Pancreas (tissue), 10 donors: ENCODE measurements around the gene NEDD9. TPM values are rescaled to one million over a fixed set of nuclear protein-coding genes. Genes with fewer than 3 reads are reported as not detected.
A peak's percentile ranks its signal among the peaks of the same experiment; 100 is the strongest.

Experiments used
- ATAC-seq, 4 donors: fragments of 200-7000 bp; cut with Tn5 transposase; one replicate each; pipeline versions ENCODE4 v1.8.0 to v1.9.1; 2020; ENCODE audit warnings: mild to moderate bottlenecking in 4 of 4, moderate library complexity in 4 of 4
- DNase-seq, 6 donors: peaks; one replicate each; pipeline ENCODE4 v3.0.0-alpha.2; 2020
- FAIRE-seq: peaks from 2 replicates; lab custom pipeline; 2012; peaks lifted over from hg19 to GRCh38; lab: Jason Lieb, UNC
- H3K27ac ChIP-seq, 4 donors: fragments of 200-600 bp; sonication (generic); 1 replicate in 3 of 4; 2 replicates in 1 of 4; pipeline versions ENCODE4 v1.5.0 to v1.8.0; 2020
- H3K27me3 ChIP-seq, 4 donors: fragments of 200-600 bp; one replicate each; pipeline ENCODE4 v1.8.0; 2021
- H3K36me3 ChIP-seq, 3 donors: fragments of 200-600 bp; sonication (generic) in 1 of 3; one replicate each; pipeline versions ENCODE4 v1.5.0 to v1.8.0; 2020 to 2021
- H3K4me1 ChIP-seq, 3 donors: fragments of 200-600 bp; one replicate each; pipeline ENCODE4 v1.8.0; 2021
- H3K4me3 ChIP-seq, 4 donors: fragments of 200-600 bp; sonication (generic) in 2 of 4; one replicate each; pipeline versions ENCODE4 v1.5.0 to v1.8.0; 2020 to 2021
- H3K9me3 ChIP-seq, 4 donors: fragments of 200-600 bp; one replicate each; pipeline ENCODE4 v1.8.0; 2021
- WGBS, 2 donors: extraction: QIAGEN DNeasy Blood & Tissue Kit; methylation state at CpG; one replicate each; pipeline ENCODE4 v1.1.7; 2013; 5-methylcytosine and 5-hydroxymethylcytosine counted together
- intact Hi-C, 3 donors: fragments of 100-400 bp; cut with DNase I; formaldehyde crosslinking; loops; one replicate each; pipeline versions ENCODE4 v1.11.1 to v1.14.2; 2022
- polyA plus RNA-seq, 2 donors: library from polyadenylated mRNA; stranded (reverse); fragments of 200-250 nt; gene quantifications; one replicate each; pipeline ENCODE4 v1.2.3, GENCODE V29; 2013
- total RNA-seq, 6 donors: library from RNA; stranded (reverse); fragmentation: NEBNext Ultra II Directional in 4 of 6; extraction: Animal tissue kit (Norgen Biotek cat#: 25700) in 4 of 6; gene quantifications; one replicate each; pipeline versions ENCODE4 v1.2.1 to v1.2.4, GENCODE V29; 2021 to 2023
- TF ChIP-seq, protein P1 (sequence below), 4 donors: fragments of 200-600 bp; sonication (generic) in 3 of 4; IDR thresholded peaks; one replicate each; pipeline versions ENCODE4 v1.5.0 to v1.8.0; 2021; ENCODE audit warnings: antibody characterized with exemption in 4 of 4
- donor health status: healthy with polysubstance abuse.
- donor health status: DM: no; HTN: no; CAD: no; lungs with moderate emphysema.
- donor health status: DM: no; HTN: no; CAD: no.
- donor health status: control.
- donor health status: control.
- donor health status: Bipolar disorder and iron deficiency.
- donor health status: DM: yes; HTN: yes; CAD: no.
- donor health status: DM: no; HTN: no; CAD: no.
- donor health status: DM: no; HTN: no; CAD: no.
- donor health status: DM: yes; HTN: yes; CAD: no.

The NEDD9 gene
- total and polyA plus RNA-seq, 8 donors = 4.8 to 13.2 (median 8.3) TPM

DNA sequence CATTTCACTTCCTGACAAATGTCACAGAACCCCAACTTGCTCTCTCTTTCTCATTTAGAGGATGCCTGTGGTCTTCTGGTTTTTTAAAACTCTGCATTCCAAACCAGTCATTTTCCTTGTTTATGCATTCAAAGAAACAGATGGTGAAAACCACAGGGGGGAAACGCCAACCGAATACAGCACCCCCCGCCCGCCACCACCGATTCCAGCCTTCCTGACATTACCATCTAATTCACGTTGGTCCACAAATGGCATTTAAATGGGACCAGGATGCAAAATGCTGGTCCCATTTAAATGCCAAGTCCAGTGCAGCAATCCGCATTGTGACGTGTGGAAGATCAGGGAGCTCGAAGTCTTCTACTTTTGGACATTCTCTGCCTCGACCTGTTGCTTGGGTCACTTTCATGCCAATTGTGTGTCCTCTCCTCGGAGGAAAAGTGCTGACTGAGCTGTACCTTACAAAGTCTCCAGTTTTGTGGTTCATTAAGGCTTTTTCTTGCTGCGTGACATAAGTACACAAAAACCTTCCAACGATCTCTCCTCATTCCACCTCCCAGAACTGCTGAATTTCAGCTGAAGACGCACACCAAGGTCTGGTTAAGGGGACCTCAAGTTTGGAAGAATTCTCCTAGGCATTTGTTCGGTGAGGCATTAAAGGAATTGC is 35.8 kb downstream of the NEDD9 start:
- Histone ChIP-seq H3K36me3 (no peaks in the 10 kb centered on the region), H3K27me3 (no peaks in the 10 kb centered on the region), H3K4me1 (peaks cover 0 to 5% (median 0%) of the 10 kb centered on the region in 3 donors), H3K9me3 (no peaks in the 10 kb centered on the region), H3K4me3 (no peak overlapping the region), H3K27ac (peak overlapping the region in 2 of 4 donors; percentile 23 to 26)
- 68 to 70% methylated on average over 15 of the region's 15 CpGs for WGBS, 2 donors
- DNase-seq (no peak), ATAC-seq (no peak), FAIRE-seq (no peak)
- intact Hi-C loops = no loop called here
- TF ChIP-seq, protein P1, sequence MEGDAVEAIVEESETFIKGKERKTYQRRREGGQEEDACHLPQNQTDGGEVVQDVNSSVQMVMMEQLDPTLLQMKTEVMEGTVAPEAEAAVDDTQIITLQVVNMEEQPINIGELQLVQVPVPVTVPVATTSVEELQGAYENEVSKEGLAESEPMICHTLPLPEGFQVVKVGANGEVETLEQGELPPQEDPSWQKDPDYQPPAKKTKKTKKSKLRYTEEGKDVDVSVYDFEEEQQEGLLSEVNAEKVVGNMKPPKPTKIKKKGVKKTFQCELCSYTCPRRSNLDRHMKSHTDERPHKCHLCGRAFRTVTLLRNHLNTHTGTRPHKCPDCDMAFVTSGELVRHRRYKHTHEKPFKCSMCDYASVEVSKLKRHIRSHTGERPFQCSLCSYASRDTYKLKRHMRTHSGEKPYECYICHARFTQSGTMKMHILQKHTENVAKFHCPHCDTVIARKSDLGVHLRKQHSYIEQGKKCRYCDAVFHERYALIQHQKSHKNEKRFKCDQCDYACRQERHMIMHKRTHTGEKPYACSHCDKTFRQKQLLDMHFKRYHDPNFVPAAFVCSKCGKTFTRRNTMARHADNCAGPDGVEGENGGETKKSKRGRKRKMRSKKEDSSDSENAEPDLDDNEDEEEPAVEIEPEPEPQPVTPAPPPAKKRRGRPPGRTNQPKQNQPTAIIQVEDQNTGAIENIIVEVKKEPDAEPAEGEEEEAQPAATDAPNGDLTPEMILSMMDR (IDR thresholded peaks at IDR 0.05) = no peak

DNA sequence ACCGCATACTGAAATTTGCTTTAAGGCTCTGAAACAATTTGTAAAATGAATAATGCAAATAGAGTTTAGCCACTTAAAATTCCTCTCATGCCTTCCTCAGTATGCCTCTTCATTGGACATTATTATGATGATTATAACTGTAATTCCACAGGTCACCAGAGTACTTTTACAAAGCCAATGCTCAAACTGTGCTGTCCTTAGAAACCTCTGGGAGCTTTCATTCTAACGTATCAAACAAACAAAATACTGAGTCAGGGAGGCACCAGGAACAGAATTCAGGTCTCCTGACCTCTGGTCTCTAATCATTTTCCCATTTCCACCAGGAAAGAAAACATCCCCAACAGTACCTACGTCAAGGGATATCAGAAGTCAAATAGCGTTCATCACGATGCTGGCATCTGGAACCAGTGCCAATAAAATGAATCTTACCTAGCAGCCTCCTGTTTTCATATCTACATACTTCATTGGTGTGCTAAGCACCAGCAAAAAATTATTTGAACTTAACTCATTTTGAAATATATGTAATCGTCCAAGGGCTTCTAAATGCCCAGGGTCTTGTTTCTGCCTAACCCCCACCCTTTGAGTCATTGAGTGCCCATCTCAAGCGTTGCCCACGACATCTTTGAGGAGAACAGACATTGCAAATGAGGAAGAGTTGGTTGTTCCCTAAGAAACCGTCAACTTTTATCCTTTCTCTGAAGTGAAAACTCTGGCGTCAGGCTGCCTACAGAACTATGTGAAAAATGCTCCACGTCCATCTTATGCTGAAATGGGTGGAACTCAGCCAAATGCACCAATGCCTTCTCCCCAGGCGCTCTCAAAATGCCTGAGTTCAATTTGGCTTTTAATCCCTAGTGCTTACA is 37.9 kb downstream of the NEDD9 start:
- TF ChIP-seq, protein P1 (IDR thresholded peaks at IDR 0.05) = no peak
- intact Hi-C loops = no loop called here
- no peaks in the 10 kb centered on the region for H3K27me3 ChIP-seq
- FAIRE-seq (no peak), DNase-seq (no peak), ATAC-seq (peak in 3 of 4 donors; percentile 45 to 63 (median 55))
- 53 to 59% methylated on average over 12 of the region's 12 CpGs for WGBS, 2 donors
- H3K4me3 ChIP-seq = no peak overlapping the region
- no peaks in the 10 kb centered on the region for H3K36me3 ChIP-seq
- no peaks in the 10 kb centered on the region for H3K9me3 ChIP-seq
- H3K4me1 ChIP-seq = peaks cover 0 to 5% (median 0%) of the 10 kb centered on the region in 3 donors
- H3K27ac ChIP-seq = peak overlapping the region in 2 of 4 donors; percentile 25 to 58

DNA sequence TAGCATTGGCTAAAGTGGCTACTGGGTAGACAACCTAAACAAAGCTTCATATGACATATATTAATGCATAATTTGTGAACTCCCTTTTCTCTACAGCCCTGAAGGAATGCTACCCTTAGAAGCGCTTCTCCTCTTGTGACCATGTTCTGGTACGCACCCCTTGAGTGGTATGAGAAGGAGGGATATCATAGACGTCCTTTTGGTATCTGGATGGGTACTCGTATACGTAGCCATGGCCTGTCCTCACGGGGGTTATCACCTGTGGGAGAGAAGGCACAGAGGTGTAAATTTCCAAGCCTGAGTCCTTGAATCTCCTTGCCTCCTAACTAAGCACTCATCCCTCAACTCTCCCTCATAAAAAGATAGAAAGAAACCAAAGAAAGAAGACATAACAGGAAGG is 39.0 kb downstream of the NEDD9 start:
- FAIRE-seq = no peak

DNA sequence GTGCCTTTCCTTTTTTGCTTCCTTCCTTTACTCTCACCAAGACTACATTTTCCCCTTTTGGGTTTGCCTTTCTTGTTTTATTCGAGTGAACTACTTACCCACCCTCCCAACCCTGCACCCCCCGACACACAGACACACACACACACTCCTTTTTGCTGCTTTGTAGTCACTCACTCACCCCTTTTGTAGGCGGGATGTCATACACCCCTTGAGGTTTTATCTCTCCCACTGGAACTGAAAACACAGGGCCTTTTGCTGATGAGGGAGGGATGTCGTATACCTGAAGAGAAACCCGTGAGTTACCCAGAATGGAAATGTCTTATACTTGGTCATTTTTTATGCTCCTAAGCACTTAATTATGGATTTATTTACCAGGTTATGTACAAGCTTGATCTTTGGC is 40.3 kb downstream of the NEDD9 start:
- DNase-seq (no peak), FAIRE-seq (no peak), ATAC-seq (no peak)
- intact Hi-C loops = no loop called here
- peaks cover 0 to 14% (median 12%) of the 10 kb centered on the region in 3 donors for H3K4me1 ChIP-seq
- H3K36me3 ChIP-seq = no peaks in the 10 kb centered on the region
- no peaks in the 10 kb centered on the region for H3K27me3 ChIP-seq
- TF ChIP-seq, protein P1 (IDR thresholded peaks at IDR 0.05) = no peak
- no peaks in the 10 kb centered on the region for H3K9me3 ChIP-seq
- WGBS, 2 donors = 69% methylated on average over 5 of the region's 5 CpGs
- no peak overlapping the region for H3K4me3 ChIP-seq
- no peak overlapping the region for H3K27ac ChIP-seq

More for the DNA sequence above, 39.0 kb downstream of the NEDD9 start:
- no peaks in the 10 kb centered on the region for H3K27me3 ChIP-seq
- peaks cover 0 to 3% (median 3%) of the 10 kb centered on the region in 3 donors for H3K4me1 ChIP-seq
- TF ChIP-seq, protein P1 (IDR thresholded peaks at IDR 0.05) = no peak
- no peaks in the 10 kb centered on the region for H3K9me3 ChIP-seq
- no peak overlapping the region for H3K27ac ChIP-seq
- WGBS, 2 donors = 92 to 93% methylated on average over 6 of the region's 6 CpGs
- intact Hi-C loops = no loop called here
- DNase-seq (no peak), ATAC-seq (no peak)
- H3K4me3 ChIP-seq = no peak overlapping the region
- H3K36me3 ChIP-seq = no peaks in the 10 kb centered on the region
